Measurements from ENCODE around the gene LPCAT1. TPM values are rescaled to one million over a fixed set of nuclear protein-coding genes. Genes with fewer than 3 reads are reported as not detected.

The LPCAT1 gene
- total RNA-seq, 1 experiment from 2014 or later = 75.0 TPM

- Histone ChIP-seq H3K36me3 (ENCODE audit: control insufficient read depth in 1 of 2, insufficient read depth in 2 of 2, low read length in 2 of 2) (no peaks in the 10 kb centered on the region), H3K9ac (ENCODE audit: low read length) (no peak overlapping the region), H3K79me2 (ENCODE audit: insufficient read depth, low read length) (no peaks in the 10 kb centered on the region), H3K4me1 (ENCODE audit: control insufficient read depth in 1 of 2, insufficient read depth in 2 of 2, low read length in 2 of 2) (no peaks in the 10 kb centered on the region), H3K9me2 (ENCODE audit: insufficient read depth) (no peaks in the 10 kb centered on the region), H3K27ac (ENCODE audit: low read depth, low read length) (no peak overlapping the region), H3K27me3 (ENCODE audit: insufficient read depth, low read length) (no peaks in the 10 kb centered on the region), H4K20me1 (ENCODE audit: insufficient read depth) (no peaks in the 10 kb centered on the region), H3K4me2 (ENCODE audit: low read length) (no peak overlapping the region), H3K9me3 (ENCODE audit: control insufficient read depth in 1 of 2, insufficient read depth in 1 of 2, low read depth in 1 of 2, low read length in 2 of 2) (peaks cover 17 to 27% of the 10 kb centered on the region in 2 experiments; a peak in 2 of 4 replicates), H3K4me3 (replicated peaks in 1 of 2; ENCODE audit: low read depth in 1 of 2, low read length in 2 of 2) (no peak overlapping the region), H2AFZ (ENCODE audit: low read depth, low read length, poor library complexity, severe bottlenecking) (no peak overlapping the region)
- no TSS peak for BruUV-seq (replicated peaks)
- ATAC-seq (no peak), DNase-seq (ENCODE audit: low read depth, low spot score) (no peak)
- ChIA-PET CTCF (no interaction called here), POLR2A (no interaction called here), RAD21 (ENCODE audit: low non-redundant PET in 1 of 2, low total read pairs in 2 of 2, uncharacterized antibody in 2 of 2, unreplicated experiment in 2 of 2) (no interaction called here)
- intact Hi-C loops (cut with micrococcal nuclease) = no loop called here
- TF ChIP-seq CTCF (IDR thresholded peaks at IDR 0.05 in 2 of 3, conservative IDR thresholded peaks at IDR 0.05 in 1 of 3; ENCODE audit: borderline replicate concordance in 1 of 3, insufficient read depth in 1 of 3, low read depth in 2 of 3, low read length in 2 of 3) (no peak), SIN3A (IDR thresholded peaks at IDR 0.05; ENCODE audit: low read depth) (no peak), ATF3 (IDR thresholded peaks at IDR 0.05) (no peak)
Observed at GRCh38 chr5:1430121-1430795, 93.5 kb downstream of the LPCAT1 start.

GRCh38 chr5:1429496-1429895, 94.3 kb downstream of the LPCAT1 start:
- ChIA-PET CTCF (no interaction called here), RAD21 (ENCODE audit: low non-redundant PET in 1 of 2, low total read pairs in 2 of 2, uncharacterized antibody in 2 of 2, unreplicated experiment in 2 of 2) (no interaction called here), POLR2A (no interaction called here)
- Histone ChIP-seq H3K4me2 (ENCODE audit: low read length) (no peak overlapping the region), H3K36me3 (ENCODE audit: control insufficient read depth in 1 of 2, insufficient read depth in 2 of 2, low read length in 2 of 2) (no peaks in the 10 kb centered on the region), H4K20me1 (ENCODE audit: insufficient read depth) (no peaks in the 10 kb centered on the region), H3K27ac (ENCODE audit: low read depth, low read length) (no peak overlapping the region), H3K4me1 (ENCODE audit: control insufficient read depth in 1 of 2, insufficient read depth in 2 of 2, low read length in 2 of 2) (no peaks in the 10 kb centered on the region), H3K79me2 (ENCODE audit: insufficient read depth, low read length) (no peaks in the 10 kb centered on the region), H3K9ac (ENCODE audit: low read length) (no peak overlapping the region), H3K4me3 (replicated peaks in 1 of 2; ENCODE audit: low read depth in 1 of 2, low read length in 2 of 2) (no peak overlapping the region), H3K9me3 (ENCODE audit: control insufficient read depth in 1 of 2, insufficient read depth in 1 of 2, low read depth in 1 of 2, low read length in 2 of 2) (peaks cover 17 to 27% of the 10 kb centered on the region in 2 experiments; a peak in 2 of 4 replicates), H3K9me2 (ENCODE audit: insufficient read depth) (no peaks in the 10 kb centered on the region), H3K27me3 (ENCODE audit: insufficient read depth, low read length) (no peaks in the 10 kb centered on the region), H2AFZ (ENCODE audit: low read depth, low read length, poor library complexity, severe bottlenecking) (no peak overlapping the region)
- ATAC-seq = no peak
- intact Hi-C loops (cut with micrococcal nuclease) = no loop called here
- no peak for DNase-seq (ENCODE audit: low read depth, low spot score)
- no TSS peak for BruUV-seq (replicated peaks)
- TF ChIP-seq EZH2phosphoT487 (IDR thresholded peaks at IDR 0.05; ENCODE audit: borderline replicate concordance) (no peak), EZH2 (IDR thresholded peaks at IDR 0.05) (no peak), MAX (IDR thresholded peaks at IDR 0.05) (no peak), POLR2A (IDR thresholded peaks at IDR 0.05; ENCODE audit: borderline replicate concordance, extremely low read depth, insufficient read depth, insufficient read length) (no peak), REST (IDR thresholded peaks at IDR 0.05; ENCODE audit: low read depth) (no peak), FOSL1 (IDR thresholded peaks at IDR 0.05; ENCODE audit: low read depth) (no peak), ZBTB33 (IDR thresholded peaks at IDR 0.05; ENCODE audit: extremely low read depth, insufficient replicate concordance, low read length) (no peak), CEBPB (IDR thresholded peaks at IDR 0.05; ENCODE audit: low read depth) (no peak), SP1 (IDR thresholded peaks at IDR 0.05; ENCODE audit: low read depth) (no peak)

Measured in HCT116 (cell line).